8988T (cell line): Measurements from ENCODE around the gene EOLA2.
"Not testable (repeated sequence)": the region's sequence is repeated elsewhere in the genome, so short reads cannot be mapped to it uniquely, and the experiment has no call there.

ENCODE experiments used
- DNase-seq: peaks from one replicate; pipeline ENCODE4 v3.0.0; 2011

Gene EOLA2

DNA sequence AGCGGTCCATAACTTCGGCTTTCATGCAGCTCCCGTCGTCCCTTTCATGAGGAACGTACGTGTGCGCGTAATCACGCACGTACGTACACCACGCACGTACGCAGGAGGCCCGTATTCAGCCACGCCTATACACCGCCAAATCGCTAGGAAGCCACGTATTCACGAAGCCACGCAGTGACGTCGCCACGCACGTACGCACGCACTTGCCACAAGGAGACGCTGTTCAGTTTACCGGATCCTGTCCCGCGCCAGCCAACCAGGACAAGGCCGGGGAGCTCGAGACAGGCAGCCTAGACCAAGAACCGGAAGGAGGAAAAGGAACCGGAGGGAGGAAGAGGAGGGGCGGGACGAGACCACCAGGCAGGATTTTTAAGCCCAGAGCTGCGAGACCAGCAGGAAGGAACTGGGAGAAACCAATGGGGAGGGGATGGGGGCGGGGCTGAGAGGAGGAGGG lies at the start of gene EOLA2:
EOLA2 (minus strand) TSS at position 65 of the 454 bp plus-strand sequence. CDS start 4,617 bp downstream, outside the sequence.
- peak; percentile 25 for DNase-seq

DNA sequence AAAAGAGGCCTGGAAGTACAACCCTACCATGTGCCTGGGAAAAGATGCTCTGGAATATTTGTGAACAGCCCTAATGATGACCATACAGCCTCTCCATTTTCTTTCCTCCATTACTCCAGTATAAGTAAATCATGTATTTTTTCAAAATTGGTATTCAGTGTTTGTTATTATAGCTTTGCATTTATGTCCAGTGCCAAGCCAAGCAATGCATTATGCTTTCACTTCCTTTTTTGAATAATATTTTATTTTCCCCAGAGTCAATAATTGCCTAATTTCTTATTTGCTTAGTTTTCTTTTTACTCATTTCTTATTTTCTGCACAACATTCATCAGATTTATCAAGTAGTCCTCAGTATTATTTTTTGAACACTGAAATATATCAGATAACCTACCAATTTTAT lies 49.3 kb upstream of the EOLA2 start:
- no peak for DNase-seq

DNA sequence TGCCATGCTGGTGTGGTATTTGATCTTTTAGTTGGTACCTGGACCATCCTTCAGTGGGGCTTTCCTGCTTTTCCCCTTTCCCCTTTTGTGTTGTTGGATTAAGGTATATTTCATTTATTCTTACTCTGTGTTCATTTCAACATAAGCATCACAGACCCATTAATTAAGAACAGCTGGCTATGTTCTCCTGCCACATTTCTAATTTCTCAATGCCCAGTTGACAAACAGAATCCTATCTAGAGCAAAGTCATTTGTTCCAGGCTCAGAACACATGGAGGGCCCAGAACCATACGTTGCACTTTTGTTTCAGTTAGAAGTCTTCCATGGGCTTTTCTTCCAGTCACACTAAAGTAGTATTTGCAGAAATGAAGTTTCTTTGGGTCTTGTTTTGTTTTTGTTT lies 46.1 kb upstream of the EOLA2 start:
- no peak for DNase-seq

DNA sequence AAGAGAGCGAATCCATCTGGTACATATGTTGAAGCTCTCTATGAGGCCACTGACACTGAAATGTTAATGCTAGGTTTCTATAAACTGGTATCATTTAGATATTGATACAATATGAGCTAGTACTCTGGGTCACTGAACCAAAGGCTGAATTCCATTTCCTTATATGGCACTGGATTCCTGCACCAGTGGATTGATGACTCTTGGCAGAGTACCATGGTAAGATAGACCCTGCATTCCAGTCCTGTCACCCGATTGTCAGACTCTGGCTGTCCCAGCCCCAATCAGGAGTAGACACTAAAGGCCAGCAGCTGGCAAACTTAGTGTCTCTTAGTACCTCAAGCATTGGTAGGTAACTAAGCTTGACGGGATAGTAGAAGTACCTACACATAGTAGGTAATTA lies 44.0 kb upstream of the EOLA2 start:
- DNase-seq: no peak

DNA sequence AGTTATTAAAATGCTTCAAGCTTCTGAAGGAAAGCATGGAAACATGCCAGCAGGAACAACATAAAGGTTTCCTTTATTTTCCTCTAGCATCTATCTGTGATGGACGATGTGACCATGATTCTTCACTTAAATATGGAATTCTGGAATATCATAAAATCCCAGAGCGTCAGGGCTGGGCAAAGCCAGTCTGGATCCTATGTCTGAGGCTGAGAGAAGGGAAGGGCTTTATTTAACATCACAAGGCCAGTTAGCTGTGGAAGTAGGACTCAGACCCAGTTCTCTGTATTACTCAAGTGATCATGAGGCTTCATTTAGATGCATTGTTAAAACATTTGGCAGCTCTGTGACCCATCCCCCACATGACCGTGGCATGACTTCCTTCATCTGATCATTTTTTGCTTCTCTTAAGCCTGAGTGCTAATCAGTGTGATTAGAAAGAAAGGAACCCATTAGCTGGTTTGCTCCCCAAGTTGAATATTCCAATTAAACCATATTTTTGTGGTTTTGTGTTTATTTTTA lies 40.9 kb upstream of the EOLA2 start:
- DNase-seq: no peak

DNA sequence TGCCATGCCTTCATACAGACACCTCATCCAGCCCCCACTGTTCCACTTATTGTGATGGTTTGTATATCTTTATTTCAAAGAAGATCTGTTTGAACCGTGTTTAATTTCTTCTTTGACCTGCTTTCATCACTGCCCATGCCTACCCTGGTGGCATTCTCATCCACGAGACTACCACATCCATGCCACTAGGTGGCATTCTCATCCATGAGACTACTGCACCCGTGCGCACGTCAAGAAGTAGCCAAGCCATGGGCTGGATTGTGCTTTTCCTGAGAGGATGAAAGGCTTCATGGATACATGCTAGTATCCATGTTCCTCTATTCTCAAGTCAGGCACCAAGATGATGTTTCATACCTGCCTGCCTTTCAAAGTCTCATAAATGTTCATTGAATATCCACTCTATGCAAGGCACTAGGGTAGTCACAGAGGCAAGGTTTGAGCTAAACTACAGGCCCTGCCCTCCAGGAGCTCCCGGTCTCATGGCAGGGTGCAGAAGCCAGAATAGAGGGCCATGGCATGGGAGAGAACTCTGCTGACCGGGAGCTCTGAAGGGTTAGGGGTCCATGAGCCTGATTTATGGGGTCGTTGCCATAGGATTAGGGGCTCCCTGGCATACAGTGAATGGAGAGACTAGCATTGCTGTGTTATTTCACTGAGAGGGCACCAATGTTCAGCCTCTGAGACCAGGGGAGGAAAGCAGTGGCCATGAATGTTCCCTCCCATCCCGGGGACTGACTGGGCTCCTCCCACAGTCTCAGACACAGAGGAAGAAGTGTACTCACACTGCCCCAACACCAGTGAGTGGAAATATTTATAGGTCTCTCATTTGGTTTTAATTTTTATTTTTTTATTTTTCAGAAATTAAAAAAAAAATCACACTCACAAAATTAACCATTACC lies 24.8 kb upstream of the EOLA2 start:
- DNase-seq: no peak

DNA sequence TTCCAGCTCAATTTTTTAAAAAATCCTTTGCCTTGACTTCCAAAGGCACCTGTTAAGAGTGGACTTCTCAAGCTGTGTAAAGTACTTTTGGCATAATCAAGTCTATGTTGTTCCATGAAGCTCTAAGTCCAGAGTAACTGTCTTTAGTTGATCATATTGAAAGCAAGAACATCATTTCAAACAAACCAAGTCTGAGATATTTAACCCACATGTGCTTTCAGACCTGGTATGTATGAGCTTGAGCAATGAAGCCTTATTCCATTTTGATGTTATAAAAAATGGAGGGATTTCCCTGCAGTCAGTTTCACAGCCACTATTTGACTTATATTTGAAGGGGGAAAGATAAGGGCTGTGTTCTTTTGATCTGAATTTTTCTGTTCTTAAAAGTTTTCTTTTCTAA lies 23.7 kb upstream of the EOLA2 start:
- no peak for DNase-seq

DNA sequence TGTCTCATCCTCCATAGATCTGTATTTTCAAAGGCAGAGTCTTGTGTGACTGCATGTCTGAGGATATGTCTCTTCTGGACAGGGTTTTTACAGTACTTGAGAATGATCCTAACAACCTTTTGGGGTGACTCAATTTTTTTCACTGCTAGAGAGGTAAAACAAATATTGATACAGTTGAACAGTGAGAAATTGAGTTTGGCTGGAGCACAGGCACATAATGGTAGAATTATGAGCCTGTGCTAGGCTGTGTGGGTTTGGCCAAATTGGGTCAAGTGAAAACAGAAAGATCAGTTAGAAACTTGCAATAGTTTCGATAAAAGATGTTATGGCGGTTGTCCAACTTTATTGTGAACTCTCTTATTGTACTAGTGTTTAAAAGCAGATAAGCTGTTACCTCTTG lies 23.3 kb upstream of the EOLA2 start:
- no peak for DNase-seq

DNA sequence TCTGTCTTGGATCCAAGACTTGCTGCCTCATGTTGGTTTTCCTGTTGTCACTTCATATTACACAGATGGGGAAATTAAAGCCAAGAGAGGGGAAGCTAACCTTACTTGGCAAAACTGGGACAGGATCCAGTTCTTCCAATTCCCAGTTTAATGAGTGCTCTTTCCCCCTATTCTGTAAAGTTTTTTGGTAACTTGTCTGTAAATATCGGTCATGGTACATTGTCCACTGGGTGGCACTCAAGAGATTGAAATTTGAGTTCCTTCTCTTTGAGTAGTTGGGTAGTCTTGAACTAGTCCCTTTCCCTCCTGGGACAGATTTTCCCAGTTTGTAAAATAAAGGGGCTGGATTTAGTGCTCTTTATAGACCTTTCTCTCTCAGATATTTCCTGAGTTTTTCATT lies 12.4 kb upstream of the EOLA2 start:
- DNase-seq: no peak

DNA sequence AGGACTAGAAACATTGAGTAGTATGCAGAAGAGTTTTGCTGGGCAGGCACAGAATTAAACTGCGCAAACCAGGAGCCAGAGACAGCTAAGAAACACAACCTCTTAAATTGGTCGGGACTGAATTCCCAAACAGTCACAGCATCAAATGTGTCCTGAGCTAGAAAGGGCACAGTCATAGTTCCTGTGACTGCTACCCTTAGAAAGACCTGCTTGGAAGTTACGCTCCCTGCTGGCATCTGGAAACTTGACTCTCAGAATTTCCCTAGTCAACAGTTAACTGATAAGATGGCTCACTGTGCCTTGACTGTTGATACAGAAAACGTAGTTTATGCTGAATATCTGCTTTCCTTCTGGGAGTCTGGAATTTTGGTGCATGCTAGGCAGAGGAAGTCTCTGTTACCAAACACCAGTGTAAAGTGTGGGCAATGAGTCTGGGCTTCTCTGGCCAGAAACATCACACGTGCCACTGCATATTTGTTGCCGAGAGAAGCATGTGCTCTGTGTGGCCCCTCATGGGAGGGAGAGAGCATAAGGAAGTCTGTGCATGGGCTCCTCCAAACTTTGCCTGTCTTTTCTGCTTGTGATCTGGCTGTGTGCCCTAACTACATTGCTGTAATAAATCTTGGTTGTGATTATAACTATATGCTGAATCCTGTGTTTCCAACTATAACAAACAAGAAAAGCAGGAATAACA lies 11.6 kb upstream of the EOLA2 start:
- no peak for DNase-seq

DNA sequence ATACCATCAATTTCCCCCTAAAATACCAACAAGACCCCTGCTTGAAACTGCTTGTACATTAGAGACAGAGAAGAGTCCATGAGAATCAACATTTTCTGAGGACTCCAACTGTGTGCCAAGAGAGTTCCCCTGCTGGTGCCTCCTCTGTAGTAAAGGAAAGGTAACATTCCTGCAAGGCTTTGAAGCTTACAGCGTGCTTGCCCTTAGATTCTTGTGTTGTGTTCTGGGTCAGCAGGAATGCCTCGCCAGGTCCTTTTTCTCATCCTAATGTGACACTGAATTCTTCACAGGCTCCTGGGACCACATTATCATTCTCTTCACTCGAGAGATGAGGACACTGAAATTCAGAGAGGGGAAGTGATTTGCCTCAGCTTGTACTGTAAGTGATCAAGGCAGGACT lies 9.7 kb upstream of the EOLA2 start:
- DNase-seq: no peak

DNA sequence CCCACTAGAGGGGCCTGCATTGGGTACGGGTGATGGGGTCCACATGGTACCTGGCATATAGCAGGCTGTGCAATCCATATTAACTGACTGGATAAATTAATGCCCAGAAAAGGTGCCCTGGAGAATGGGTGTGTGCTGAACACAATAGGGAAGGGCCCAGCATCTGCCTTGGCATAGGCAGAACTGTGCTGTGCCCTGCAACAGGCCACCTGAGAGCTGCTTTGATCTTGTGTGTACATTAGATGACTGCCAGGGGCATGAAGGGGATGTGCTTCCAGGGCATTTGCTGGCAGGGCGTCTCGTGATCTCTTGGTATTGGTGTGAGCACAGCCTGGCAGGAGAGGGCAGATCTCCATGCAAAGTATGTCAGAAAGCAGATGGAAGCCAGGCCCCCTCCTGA lies 8.6 kb upstream of the EOLA2 start:
- DNase-seq: not testable (repeated sequence)

DNA sequence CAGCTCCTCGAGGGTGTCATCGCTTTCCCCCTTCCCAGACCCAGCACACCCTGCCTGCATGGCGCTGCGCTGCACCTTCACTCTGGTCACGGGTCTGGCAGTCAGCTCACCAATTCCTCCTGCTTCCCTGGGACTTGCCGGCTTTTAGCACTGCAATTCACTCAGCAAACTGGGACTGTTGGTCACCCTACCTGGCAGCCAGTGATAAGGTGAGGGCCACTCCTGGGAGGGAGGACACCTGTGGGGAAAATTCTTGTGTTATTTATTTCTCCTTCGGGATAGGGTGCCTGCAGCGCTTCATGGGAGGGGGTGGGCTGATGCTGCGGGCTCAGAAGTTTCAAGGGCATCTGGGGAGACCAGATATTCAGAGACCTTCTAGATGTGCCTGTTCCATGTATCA lies 7.5 kb upstream of the EOLA2 start:
- not testable (repeated sequence) for DNase-seq

DNA sequence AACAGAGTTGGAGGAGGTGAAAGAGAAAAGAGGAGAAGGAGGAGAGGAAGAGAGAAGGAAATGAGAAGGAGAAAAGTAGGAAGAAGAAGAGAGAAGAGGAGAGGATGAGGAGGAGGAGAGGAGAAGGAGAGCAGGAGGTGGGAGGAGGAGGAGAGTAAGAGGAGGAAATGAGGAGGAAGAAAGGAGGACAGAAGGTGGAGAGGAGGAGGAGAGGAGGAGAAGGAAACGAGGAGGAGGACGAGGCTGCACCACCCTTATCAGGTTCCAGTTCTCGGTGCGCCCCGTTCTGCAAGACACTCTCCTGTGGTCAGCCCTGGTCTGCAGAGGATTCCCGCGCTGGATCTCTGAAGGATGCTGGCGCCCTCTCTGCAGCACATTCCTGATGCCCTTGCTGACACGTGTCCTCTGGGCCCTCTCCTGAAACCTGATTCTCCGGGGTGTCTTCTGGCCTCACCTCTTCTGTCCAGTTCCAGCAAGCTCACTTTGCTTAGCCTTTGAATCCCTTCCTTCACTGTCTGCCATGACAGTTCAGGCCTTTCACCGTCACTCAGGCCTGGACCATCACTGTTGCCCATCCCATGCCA lies 6.9 kb upstream of the EOLA2 start:
- DNase-seq: not testable (repeated sequence)

DNA sequence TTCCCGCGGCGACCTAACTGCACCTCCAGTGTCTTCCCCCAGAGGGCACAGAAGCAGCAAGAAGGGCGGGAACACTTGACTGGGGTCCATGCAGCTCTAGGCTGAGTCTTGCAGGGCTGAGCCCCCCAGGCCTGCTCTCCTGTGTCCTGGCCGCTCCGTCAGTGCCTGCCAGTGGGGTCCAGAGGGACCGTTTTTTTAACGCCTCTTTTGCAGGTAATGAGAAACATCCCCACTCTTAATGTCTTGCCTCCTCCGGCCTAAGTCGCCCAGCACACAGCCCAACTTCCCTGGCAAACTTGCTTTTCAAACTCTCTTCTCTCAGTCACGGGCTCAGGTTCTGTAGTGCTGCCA lies 2.4 kb upstream of the EOLA2 start:
- DNase-seq: not testable (repeated sequence)

DNA sequence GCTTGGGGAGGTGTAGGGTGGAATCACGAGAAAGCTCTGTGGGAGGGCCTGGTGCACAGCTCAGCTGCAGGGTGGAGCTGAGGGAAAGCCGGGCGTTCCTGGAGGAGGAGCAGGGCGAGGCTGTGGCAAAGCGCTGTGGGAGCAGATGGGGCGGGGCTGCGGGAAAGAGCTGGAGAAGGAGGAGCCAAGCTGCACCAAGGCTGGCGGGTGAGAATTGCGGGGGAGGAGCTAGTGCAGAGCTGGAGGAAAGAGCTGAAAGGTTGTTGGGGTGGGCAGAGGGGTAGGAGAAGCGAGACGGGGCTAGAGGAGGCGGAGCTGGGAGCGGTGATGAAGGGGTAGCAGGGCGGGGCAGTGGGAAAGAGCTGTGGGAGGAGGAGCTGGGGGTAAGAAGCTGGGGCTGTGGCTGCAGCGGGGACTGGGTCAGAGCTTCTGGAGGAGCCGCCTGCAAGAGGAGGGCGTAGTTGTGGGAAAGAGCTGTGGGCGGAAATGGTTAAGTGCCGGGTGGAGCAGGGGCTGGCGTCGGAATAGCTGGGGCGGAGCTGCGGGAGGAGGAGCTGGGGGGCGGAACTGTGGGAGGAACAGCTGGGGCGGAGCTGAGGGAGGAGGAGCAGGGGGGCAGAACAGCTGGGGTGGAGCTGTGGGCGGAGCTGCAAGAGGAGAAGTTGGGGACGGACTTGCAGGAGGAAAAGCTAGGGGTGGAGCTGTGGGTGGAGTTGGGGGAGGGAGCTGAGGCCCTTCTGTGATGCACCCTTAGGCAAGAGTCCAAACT lies 1.8 kb upstream of the EOLA2 start:
- peak; percentile 33 for DNase-seq

DNA sequence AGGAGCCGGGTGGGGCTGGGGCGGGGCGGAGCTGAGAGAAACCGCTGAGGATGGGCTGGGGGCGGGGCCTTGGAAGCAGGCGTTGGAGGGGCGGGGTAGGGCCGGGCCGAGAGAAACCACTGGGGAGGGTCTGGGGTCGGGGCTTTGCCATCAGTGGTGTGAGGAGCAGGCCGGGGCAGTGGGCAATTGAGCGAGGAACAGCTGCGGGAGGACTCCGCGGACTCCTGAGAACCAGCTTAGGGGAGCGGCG lies 1.3 kb upstream of the EOLA2 start:
- no peak for DNase-seq

DNA sequence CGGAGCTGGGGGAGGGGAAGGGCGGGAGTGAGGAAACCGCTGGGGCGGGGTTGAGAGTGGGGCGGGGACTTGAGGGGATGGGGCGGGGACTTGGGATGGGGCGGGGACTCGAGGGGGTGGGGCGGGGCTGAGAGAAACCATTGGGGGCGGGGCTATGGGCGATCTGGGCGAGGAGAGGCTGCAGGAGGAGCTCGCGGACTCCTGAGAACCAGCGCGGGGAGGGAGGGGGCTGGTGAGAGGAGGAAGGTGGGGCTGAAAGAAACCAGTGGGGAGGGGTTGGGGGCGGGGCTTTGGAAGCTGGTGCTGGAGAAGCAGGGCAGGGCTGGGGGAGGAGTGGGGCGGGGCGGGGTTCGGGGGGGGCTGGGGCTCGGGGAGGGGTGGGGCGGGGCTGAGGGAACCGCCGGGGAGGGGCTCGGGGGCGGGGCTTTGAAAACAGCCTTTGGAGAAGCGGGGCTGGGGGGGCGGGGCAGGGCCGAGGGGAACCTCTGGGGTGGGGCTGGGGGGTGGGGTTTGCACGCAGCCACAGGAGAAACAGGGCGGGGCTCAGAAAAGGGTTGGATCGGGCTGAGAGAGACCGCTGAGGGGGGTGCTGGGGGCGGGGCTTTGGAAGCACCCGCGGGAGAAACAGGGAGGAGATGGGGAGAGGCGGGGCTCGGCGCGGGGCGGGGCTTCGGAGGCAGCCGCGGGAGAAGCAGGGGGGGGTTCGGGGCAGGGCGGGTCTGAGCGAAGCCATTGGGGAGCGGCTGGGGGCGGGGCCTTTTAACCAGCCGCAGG lies 777 bp upstream of the EOLA2 start:
- no peak for DNase-seq

DNA sequence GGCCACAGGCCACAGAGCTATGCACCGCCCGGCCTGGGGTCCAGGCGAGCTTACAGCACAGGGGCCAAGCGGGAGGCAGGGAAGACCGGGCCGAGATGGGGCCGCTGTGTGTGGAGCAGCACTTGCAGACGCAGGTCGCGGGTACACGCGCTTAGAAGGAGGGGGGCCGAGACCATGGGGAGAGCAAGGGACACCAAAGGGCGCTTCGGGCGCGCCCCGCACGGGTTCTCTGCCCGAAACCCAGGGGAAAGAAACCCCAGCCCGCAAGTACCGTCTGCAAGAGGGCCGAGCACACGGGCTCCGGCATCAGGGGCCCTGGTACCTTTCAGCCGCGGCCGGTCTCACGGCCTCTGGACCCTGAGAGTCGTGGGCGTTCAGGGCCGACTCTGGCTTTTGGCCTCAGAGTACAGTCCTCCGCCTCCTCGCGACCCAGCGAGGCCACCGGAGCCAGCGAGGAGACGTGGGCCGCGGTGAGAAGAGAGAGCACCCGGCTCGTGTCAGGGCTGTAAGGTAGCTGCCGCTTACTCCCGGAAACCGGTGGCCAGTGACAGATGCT lies 342 bp downstream of the EOLA2 start:
- DNase-seq: no peak

DNA sequence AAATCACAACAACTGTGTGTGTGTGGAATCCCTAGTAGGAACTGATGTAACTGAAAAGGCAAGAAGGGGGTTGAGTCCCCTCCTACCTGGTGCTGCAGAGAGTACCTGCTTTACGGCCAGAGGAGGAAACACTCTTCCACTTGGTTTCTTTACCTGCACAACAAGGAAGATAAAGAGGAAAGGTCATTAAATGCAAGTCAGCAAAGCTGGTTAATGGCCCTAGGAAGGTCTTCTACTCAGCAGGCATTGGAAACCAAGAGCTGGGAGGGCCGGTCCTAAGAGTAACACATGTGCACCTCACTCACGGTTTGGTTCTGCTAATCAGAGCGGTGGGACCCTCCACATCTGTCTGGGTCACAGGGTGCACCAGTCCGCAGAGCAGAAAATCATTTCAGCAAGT lies 963 bp downstream of the EOLA2 start:
- DNase-seq: not testable (repeated sequence)

DNA sequence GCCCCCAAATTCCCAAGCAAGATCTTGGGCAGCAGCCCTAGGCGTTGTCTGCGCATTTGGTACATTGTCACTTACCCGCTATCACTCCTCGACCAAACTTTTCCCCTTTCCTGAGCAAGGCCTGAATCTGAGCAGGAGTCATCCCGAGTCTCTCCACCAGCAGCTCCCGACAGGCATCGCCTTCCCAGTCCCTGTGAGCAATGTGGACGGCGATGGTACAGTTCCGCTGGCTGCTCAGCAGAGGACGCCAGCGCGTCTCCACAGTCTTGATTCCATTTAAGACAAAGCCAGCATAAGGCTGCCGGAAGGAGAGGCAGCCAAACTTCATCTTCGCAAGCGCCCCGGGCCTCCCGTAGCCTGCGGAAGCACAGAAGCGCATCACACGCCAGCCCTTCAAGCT lies 4.7 kb downstream of the EOLA2 start:
- DNase-seq: not testable (repeated sequence)

DNA sequence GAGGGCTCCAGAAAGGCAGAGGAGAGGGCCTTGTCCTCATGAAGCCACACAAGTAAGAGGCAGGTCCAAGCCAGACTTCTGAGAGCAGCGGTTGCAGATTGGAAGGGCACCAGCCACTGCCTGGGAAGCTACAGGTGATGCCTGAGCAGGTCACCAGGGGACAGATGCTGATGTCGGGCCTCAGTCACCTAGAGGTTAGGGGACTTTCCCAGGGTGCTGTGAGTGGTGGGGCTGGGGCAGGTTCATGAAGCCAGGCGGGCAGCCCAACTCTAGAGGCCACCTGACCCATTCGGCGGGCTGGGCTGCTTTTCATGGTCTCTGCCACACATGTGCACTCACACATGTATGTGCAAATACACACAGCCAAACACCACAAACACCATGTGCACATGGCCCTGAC lies 5.3 kb downstream of the EOLA2 start:
- DNase-seq: not testable (repeated sequence)
